Lung microvascular endothelial cell (primary cell): ENCODE measurements around the gene DLL4. TPM values are rescaled to one million over a fixed set of nuclear protein-coding genes. Genes with fewer than 3 reads are reported as not detected.

Source experiments
- total RNA-seq: library from RNA; depleted of rRNA; stranded (reverse); fragments of >200 nt; gene quantifications from 2 replicates; pipeline ENCODE4 v1.2.1, GENCODE V29; 2014

The DLL4 gene
- total RNA-seq, 1 donor from 2014 or later: 48.0 TPM

Other genes with a start within 250 kb of the DLL4 start
- gene RAD51, start 234.2 kb upstream of the DLL4 start, total RNA-seq: 1.6 and 4.1 TPM in 2 replicates
- gene RMDN3, start 174.1 kb upstream of the DLL4 start, total RNA-seq: 14.2 and 28.6 TPM in 2 replicates
- gene GCHFR, start 165.3 kb upstream of the DLL4 start, total RNA-seq: 17.5 and 20.7 TPM in 2 replicates
- 0.22 and 0.40 TPM in 2 replicates for gene C15orf62, start 159.4 kb upstream of the DLL4 start, total RNA-seq
- gene ZFYVE19, start 122.3 kb upstream of the DLL4 start, total RNA-seq: 18.1 and 21.4 TPM in 2 replicates
- gene DNAJC17, start 121.9 kb upstream of the DLL4 start, total RNA-seq: 13.5 and 14.3 TPM in 2 replicates
- gene PPP1R14D, start 100.6 kb upstream of the DLL4 start, total RNA-seq: not detected in 2 replicates
- 0.40 and 0.65 TPM in 2 replicates for gene SPINT1, start 85.3 kb upstream of the DLL4 start, total RNA-seq
- not detected in 2 replicates for gene RHOV, start 55.1 kb upstream of the DLL4 start, total RNA-seq
- gene VPS18, start 34.9 kb upstream of the DLL4 start, total RNA-seq: 32.9 and 41.5 TPM in 2 replicates
- 2.4 and 4.8 TPM in 2 replicates for gene CHAC1, start 24.1 kb downstream of the DLL4 start, total RNA-seq
- 14.2 and 21.4 TPM in 2 replicates for gene INO80, start 186.9 kb downstream of the DLL4 start, total RNA-seq